ENCODE data around the gene CPVL. TPM values are rescaled to one million over a fixed set of nuclear protein-coding genes. Genes with fewer than 3 reads are reported as not detected.

The CPVL gene
- polyA plus RNA-seq, 3 donors = 410 to 1,111 (median 1,108) TPM

DNA sequence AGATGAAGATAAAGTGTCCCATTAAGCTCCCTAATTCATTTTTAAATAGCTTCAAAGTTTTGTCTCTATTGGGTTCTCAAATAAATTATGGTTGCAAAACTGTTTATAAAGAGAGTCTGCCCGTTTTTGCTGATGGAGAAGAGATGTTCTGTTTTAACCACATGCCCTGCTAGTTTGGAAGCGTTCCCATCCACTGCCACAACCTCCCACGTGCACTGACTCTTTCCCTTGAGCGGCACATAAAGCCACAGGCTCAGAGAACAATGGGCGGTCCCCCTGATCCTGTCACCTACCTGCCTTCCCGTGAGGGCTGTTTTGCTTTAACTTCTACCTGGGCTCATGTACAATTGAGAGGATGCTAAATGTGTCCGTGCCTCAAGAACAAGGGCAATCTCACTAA is 65.5 kb downstream of the CPVL start:
- peaks cover 37 to 96% of the 10 kb centered on the region in 2 donors for H3K36me3 ChIP-seq (replicated peaks in 1 of 2; ENCODE audit: control insufficient read depth in 1 of 2, insufficient read depth in 2 of 2, low read length in 2 of 2)
- WGBS (ENCODE audit: insufficient coverage) = 22% methylated on average over 3 of the region's 7 CpGs
- TF ChIP-seq CTCF (IDR thresholded peaks at IDR 0.05) = no peak
- no peak overlapping the region for H3K27ac ChIP-seq (ENCODE audit: low read depth in 1 of 2, low read length in 2 of 2)
- H3K36me3 Mint-ChIP-seq = peaks cover 80 to 89% of the 10 kb centered on the region in 2 donors
- H3K9me3 ChIP-seq (replicated peaks in 1 of 2; ENCODE audit: control insufficient read depth in 1 of 2, insufficient read depth in 1 of 2, low read length in 2 of 2) = no peaks in the 10 kb centered on the region
- intact Hi-C loops (cut with micrococcal nuclease) = no loop called here
- H2AFZ ChIP-seq (ENCODE audit: insufficient read depth, low read depth, low read length, poor library complexity, severe bottlenecking) = no peak overlapping the region
- H3K4me3 ChIP-seq (replicated peaks in 1 of 3; ENCODE audit: low read depth in 2 of 3, low read length in 3 of 3) = no peak overlapping the region
- H3K4me2 ChIP-seq (replicated peaks; ENCODE audit: extremely low read depth, low read length, poor library complexity, severe bottlenecking) = no peak overlapping the region
- H3K79me2 ChIP-seq (ENCODE audit: insufficient read depth, low read length) = no peaks in the 10 kb centered on the region
- no peaks in the 10 kb centered on the region for H3K27me3 ChIP-seq (ENCODE audit: control insufficient read depth in 2 of 2, insufficient read depth in 2 of 2, low read length in 2 of 2)
- no peak overlapping the region for H3K9ac ChIP-seq (ENCODE audit: insufficient read depth, low read length, poor library complexity, severe bottlenecking)
- H3K4me1 Mint-ChIP-seq = peaks cover 21% of the 10 kb centered on the region
- H3K27ac Mint-ChIP-seq = peak overlapping the region in 1 of 7 donors; percentile 7
- peaks cover 88% of the 10 kb centered on the region for H4K20me1 ChIP-seq (ENCODE audit: insufficient read depth, low read length)
- peaks cover 14 to 17% of the 10 kb centered on the region in 2 donors for H3K4me1 ChIP-seq (ENCODE audit: control insufficient read depth in 1 of 2, insufficient read depth in 2 of 2, low read length in 2 of 2)
- peaks cover 0 to 2% (median 0%) of the 10 kb centered on the region in 7 donors for H3K9me3 Mint-ChIP-seq
- no peak overlapping the region for H3K4me3 Mint-ChIP-seq
- peaks cover 8 to 25% (median 15%) of the 10 kb centered on the region in 3 donors for H3K27me3 Mint-ChIP-seq (ENCODE audit: low read depth in 3 of 3)
- DNase-seq = no peak

DNA sequence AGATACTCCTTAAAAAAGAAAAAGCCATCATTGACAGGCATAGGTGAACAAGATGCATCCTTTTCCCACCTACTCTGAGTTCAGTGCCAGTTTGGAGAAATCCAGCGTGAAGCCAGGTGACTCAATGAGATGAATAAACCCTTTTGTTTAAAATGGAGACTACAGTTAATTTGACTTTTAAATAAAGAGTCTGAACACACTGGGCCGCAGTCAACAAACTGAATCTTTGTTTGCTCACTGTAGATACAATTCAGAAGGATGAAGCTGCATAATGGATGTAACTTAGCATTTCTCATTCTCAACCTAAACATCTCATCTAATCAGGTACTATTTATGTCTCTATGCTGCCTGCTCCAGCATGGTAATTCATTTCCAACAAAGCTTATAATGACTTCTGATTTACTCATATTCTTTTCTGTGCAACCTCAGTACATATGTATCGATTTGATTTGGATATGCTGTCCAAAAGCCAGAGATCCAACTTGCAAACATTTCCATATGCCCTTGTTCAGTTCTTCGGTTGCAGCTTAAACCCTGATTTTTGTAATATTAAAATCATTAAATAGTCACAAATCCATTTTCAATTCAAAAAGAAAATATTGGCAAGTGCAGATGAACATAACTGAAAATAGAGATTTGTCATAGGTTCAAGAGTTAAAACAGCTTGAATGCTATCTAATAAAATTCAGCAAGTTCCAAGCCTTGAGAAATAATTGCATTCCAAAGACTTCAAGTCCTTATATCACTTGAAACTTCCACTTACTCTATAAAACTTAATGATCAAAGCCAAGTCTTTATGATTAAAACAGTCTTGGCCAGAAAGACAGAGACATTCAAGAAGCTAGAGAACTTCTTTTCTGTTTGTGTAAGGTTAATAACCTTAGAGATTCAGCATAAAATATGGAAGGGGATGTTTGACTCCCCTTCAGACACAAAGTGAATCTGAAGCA is 67.8 kb downstream of the CPVL start:
- Mint-ChIP-seq H3K4me3 (no peak overlapping the region), H3K27ac (no peak overlapping the region), H3K36me3 (peaks cover 77 to 87% of the 10 kb centered on the region in 2 donors), H3K4me1 (peaks cover 4% of the 10 kb centered on the region), H3K27me3 (ENCODE audit: low read depth in 3 of 3) (peaks cover 4 to 21% (median 11%) of the 10 kb centered on the region in 3 donors), H3K9me3 (peaks cover 0 to 2% (median 0%) of the 10 kb centered on the region in 7 donors)
- Histone ChIP-seq H2AFZ (ENCODE audit: insufficient read depth, low read depth, low read length, poor library complexity, severe bottlenecking) (no peak overlapping the region), H3K79me2 (ENCODE audit: insufficient read depth, low read length) (no peaks in the 10 kb centered on the region), H3K9me3 (replicated peaks in 1 of 2; ENCODE audit: control insufficient read depth in 1 of 2, insufficient read depth in 1 of 2, low read length in 2 of 2) (no peaks in the 10 kb centered on the region), H3K4me1 (ENCODE audit: control insufficient read depth in 1 of 2, insufficient read depth in 2 of 2, low read length in 2 of 2) (no peaks in the 10 kb centered on the region), H3K9ac (ENCODE audit: insufficient read depth, low read length, poor library complexity, severe bottlenecking) (no peak overlapping the region), H3K27ac (ENCODE audit: low read depth in 1 of 2, low read length in 2 of 2) (no peak overlapping the region), H4K20me1 (ENCODE audit: insufficient read depth, low read length) (peaks cover 88% of the 10 kb centered on the region), H3K27me3 (ENCODE audit: control insufficient read depth in 2 of 2, insufficient read depth in 2 of 2, low read length in 2 of 2) (no peaks in the 10 kb centered on the region), H3K36me3 (replicated peaks in 1 of 2; ENCODE audit: control insufficient read depth in 1 of 2, insufficient read depth in 2 of 2, low read length in 2 of 2) (peaks cover 28 to 98% of the 10 kb centered on the region in 2 donors), H3K4me2 (replicated peaks; ENCODE audit: extremely low read depth, low read length, poor library complexity, severe bottlenecking) (no peak overlapping the region), H3K4me3 (replicated peaks in 1 of 3; ENCODE audit: low read depth in 2 of 3, low read length in 3 of 3) (no peak overlapping the region)
- DNase-seq = no peak
- intact Hi-C loops (cut with micrococcal nuclease) = no loop called here
- no peak for TF ChIP-seq CTCF (IDR thresholded peaks at IDR 0.05)
- 100% methylated on average over 1 of the region's 4 CpGs for WGBS (ENCODE audit: insufficient coverage)

Measured in CD14-positive monocyte (primary cell).